ENCODE data around the gene HHAT.

Gene HHAT

DNA sequence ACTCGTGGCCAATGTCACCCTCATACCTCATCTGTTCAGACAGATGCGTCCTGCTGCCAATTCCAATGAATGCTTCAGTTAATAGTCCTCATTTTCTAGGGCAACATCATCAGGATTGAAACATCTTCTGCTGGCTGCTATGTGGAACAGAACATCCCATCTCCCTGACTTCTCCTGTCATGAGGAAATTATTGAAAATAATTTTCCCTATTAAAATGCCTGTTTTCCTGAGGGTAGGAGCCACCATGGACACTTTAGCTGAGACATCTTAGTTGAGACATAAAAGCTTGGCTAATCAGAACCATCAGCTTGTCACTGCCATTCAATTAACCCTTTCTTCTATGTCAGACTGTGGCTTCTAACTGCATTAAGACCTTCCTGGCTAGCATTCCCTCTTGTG, 396.1 kb downstream of the HHAT start:
- H3K36me3 Mint-ChIP-seq (ENCODE audit: low read depth): no peaks in the 10 kb centered on the region
- H3K27ac Mint-ChIP-seq: no peak overlapping the region
- no peak overlapping the region for H3K4me3 Mint-ChIP-seq
- no peak for TF ChIP-seq CTCF (IDR thresholded peaks at IDR 0.05)
- H3K4me1 Mint-ChIP-seq: no peaks in the 10 kb centered on the region
- no peaks in the 10 kb centered on the region for H3K9me3 Mint-ChIP-seq
- DNase-seq: no peak
- H3K27me3 Mint-ChIP-seq (ENCODE audit: low read depth, poor library complexity): peaks cover 9% of the 10 kb centered on the region
